NT2/D1 (cell line): ENCODE data around the gene BLM.

Experiments used
- DNase-seq: peaks from one replicate; pipeline ENCODE4 v3.0.0-alpha.2; 2011; ENCODE audit warnings: low read depth, low spot score
- H3K27me3 ChIP-seq: 2 replicates; pipeline ENCODE4 v1.6.0; 2011; ENCODE audit warnings: mild to moderate bottlenecking; ENCODE audit not compliant: insufficient read length, insufficient read depth
- H3K36me3 ChIP-seq: 2 replicates; pipeline ENCODE4 v1.6.1; 2011; ENCODE audit warnings: mild to moderate bottlenecking, low read length, mixed read lengths; ENCODE audit not compliant: insufficient read depth, insufficient read length
- H3K4me1 ChIP-seq: 2 replicates; pipeline ENCODE4 v1.5.1; 2011; ENCODE audit not compliant: insufficient read depth, insufficient read length
- H3K4me3 ChIP-seq: 2 replicates; pipeline ENCODE4 v1.5.1; 2011; ENCODE audit warnings: low read depth; ENCODE audit not compliant: insufficient read length
- H3K9ac ChIP-seq: 2 replicates; pipeline ENCODE4 v1.6.0; 2011; ENCODE audit warnings: low read depth; ENCODE audit not compliant: insufficient read length
- H3K9me3 ChIP-seq: 2 replicates; pipeline ENCODE4 v1.5.1; 2011; ENCODE audit warnings: mild to moderate bottlenecking, low read length; ENCODE audit not compliant: insufficient read depth
- SUZ12 ChIP-seq: IDR thresholded peaks from 2 replicates; pipeline ENCODE4 v1.6.1; 2011; ENCODE audit not compliant: insufficient read length, insufficient read depth; ENCODE audit errors: extremely low read depth
- YY1 ChIP-seq: IDR thresholded peaks from 2 replicates; pipeline ENCODE4 v1.6.1; 2011; ENCODE audit not compliant: insufficient read length, insufficient read depth
- ZNF274 ChIP-seq: IDR thresholded peaks from 2 replicates; pipeline ENCODE4 v1.6.1; 2011; ENCODE audit warnings: mild to moderate bottlenecking, low read depth, low read length

Gene BLM

DNA sequence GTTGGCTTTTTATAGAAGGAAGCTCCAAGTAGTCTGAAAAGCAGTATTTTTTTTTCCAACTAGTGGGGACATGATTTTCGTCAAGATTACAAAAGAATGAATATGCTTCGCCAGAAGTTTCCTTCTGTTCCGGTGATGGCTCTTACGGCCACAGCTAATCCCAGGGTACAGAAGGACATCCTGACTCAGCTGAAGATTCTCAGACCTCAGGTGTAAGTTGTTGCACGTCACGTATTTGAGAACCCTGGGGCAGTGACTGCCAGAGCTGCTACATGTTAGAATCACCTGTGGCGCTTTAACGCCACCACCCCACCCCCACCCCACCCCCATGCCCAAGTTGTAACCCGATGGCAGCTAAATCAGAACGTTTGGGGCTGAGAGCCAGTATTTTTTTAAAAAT lies 52.2 kb downstream of the BLM start:
- no peaks in the 10 kb centered on the region for H3K27me3 ChIP-seq
- peaks cover 54% of the 10 kb centered on the region for H3K36me3 ChIP-seq
- no peaks in the 10 kb centered on the region for H3K4me1 ChIP-seq
- TF ChIP-seq SUZ12, result no peak
- no peak for TF ChIP-seq YY1
- no peak for TF ChIP-seq ZNF274
- H3K4me3 ChIP-seq, result no peak overlapping the region
- H3K9me3 ChIP-seq, result no peaks in the 10 kb centered on the region
- H3K9ac ChIP-seq, result no peak overlapping the region
- no peak for DNase-seq

DNA sequence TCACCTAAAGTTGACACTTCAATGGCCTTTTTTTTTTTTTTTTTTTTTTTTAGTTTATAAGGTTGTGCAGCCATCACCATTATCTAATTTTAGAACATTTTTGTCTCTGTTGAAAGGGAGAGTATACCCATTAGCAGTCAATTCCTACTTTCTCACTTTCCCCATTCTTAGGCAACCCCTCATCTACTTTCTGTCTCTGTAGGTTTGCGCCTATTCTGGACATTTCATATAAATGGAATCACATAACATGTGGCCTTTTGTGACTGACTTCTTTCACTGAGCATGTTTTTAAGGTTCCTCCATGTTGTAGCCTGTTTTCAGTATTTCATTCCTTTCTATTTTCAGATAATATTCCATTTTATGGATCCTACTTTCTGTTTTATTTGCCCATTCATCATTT lies 56.3 kb downstream of the BLM start:
- Histone ChIP-seq H3K36me3 (peaks cover 49% of the 10 kb centered on the region), H3K9me3 (no peaks in the 10 kb centered on the region), H3K4me1 (no peaks in the 10 kb centered on the region), H3K9ac (no peak overlapping the region), H3K4me3 (no peak overlapping the region), H3K27me3 (no peaks in the 10 kb centered on the region)
- DNase-seq, result no peak
- no peak for TF ChIP-seq ZNF274
- TF ChIP-seq SUZ12, result no peak
- TF ChIP-seq YY1, result no peak

DNA sequence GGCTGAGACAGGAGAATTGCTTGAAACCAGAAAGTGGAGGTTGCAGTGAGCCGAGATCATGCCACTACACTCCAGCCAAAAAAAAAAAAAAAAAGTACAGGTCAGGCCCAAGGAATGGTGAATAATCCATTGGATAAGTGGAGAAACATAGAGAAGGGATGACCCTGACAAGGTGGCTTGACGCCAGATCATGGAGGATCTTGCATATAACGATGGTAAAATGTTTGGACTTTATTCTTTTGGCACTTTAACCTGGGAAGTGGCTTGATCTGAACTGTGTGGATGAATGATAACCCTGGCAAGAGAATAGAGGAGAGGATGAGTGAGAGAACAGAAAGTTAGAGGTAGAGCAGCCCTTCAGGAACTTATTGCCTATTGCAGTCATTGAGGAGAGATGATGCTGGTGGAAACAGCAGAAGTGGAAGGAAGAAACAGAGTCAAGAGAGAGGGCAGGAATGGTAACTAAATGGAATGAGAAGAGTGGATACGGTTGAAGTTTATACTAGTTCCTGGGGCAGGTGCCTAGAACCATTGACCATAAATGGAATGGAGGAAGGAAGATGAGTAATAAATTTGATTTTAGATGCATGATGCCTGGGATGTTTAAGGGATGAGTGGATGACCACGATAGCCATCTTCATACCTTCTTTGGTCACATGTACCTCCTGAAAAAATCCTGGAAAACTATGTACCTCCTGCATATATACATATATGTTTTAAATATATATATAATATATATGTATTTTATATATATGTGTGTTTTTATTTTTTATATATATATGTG lies 57.8 kb downstream of the BLM start:
- DNase-seq, result no peak

DNA sequence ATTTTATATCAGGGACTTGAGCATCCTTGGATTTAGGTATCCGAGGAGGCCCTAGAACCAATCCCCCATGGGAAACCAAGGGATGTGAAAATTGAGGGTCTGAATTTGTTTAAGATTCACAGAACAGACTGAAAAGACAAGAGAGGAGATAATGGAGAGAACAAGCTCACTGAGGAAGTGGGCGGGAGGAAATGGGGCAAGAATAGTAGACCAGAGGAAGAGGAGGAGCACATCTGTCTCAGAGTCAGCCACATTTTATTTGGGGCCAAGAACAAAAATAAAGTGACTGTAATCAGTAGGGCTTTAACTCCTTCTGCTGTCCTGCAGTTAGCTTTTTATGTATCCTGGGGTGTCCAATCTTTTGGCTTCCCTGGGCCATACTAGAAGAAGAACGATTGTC lies 63.8 kb downstream of the BLM start:
- H3K27me3 ChIP-seq, result no peaks in the 10 kb centered on the region
- H3K9me3 ChIP-seq, result no peaks in the 10 kb centered on the region
- no peak overlapping the region for H3K4me3 ChIP-seq
- no peaks in the 10 kb centered on the region for H3K4me1 ChIP-seq
- TF ChIP-seq SUZ12, result no peak
- TF ChIP-seq ZNF274, result no peak
- no peak for TF ChIP-seq YY1
- peaks cover 30% of the 10 kb centered on the region for H3K36me3 ChIP-seq
- no peak for DNase-seq
- H3K9ac ChIP-seq, result no peak overlapping the region

More for the DNA sequence above, 57.8 kb downstream of the BLM start:
- H3K27me3 ChIP-seq, result no peaks in the 10 kb centered on the region
- no peak overlapping the region for H3K9ac ChIP-seq
- H3K4me1 ChIP-seq, result no peaks in the 10 kb centered on the region
- H3K36me3 ChIP-seq, result peaks cover 43% of the 10 kb centered on the region
- H3K9me3 ChIP-seq, result no peaks in the 10 kb centered on the region
- no peak overlapping the region for H3K4me3 ChIP-seq
- TF ChIP-seq SUZ12 (no peak), ZNF274 (no peak), YY1 (no peak)

DNA sequence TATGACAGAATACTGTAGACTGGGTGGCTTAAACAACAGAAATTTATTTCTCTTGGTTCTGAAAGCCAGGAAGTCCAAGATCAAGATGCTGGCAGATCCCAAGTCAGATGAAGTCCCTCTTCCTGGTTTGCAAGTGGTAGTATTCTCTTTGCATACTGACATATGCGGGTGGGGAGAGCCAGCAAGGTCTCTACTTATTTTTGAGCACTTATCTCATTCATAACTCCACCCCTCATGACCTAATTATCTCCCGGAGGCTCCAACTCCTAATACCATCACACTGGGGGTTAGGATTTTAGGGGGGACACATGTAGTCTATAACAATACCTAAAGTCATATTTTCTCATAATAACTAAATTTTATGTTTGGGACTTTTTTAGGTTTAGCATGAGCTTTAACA lies 65.3 kb downstream of the BLM start:
- DNase-seq, result no peak
- Histone ChIP-seq H3K9ac (no peak overlapping the region), H3K36me3 (peaks cover 26% of the 10 kb centered on the region), H3K4me3 (no peak overlapping the region), H3K27me3 (no peaks in the 10 kb centered on the region), H3K9me3 (no peaks in the 10 kb centered on the region), H3K4me1 (no peaks in the 10 kb centered on the region)
- no peak for TF ChIP-seq ZNF274
- TF ChIP-seq SUZ12, result no peak

DNA sequence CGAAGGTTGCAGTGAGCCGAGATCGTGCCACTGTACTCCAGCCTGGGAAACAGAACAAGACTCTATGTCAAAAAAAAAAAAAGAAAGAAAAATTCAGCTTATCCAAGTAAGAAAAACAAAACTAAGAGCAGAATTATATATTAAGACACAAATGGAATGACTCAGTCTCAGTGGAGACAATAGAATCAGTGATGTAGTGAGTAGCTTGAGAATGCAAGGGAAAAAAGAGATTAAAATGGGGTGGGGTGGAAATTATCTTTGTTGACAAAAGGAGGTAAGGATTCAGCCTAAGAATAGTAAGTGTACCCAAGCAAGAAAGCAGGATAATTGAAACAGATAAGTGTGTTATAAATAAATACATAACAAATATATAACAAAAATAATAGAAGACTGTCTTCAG lies 70.7 kb downstream of the BLM start:
- no peak overlapping the region for H3K9ac ChIP-seq
- H3K9me3 ChIP-seq, result no peaks in the 10 kb centered on the region
- DNase-seq, result no peak
- no peak for TF ChIP-seq SUZ12
- no peak for TF ChIP-seq ZNF274
- no peak for TF ChIP-seq YY1
- H3K36me3 ChIP-seq, result peaks cover 49% of the 10 kb centered on the region
- no peak overlapping the region for H3K4me3 ChIP-seq
- H3K4me1 ChIP-seq, result no peaks in the 10 kb centered on the region
- no peaks in the 10 kb centered on the region for H3K27me3 ChIP-seq

DNA sequence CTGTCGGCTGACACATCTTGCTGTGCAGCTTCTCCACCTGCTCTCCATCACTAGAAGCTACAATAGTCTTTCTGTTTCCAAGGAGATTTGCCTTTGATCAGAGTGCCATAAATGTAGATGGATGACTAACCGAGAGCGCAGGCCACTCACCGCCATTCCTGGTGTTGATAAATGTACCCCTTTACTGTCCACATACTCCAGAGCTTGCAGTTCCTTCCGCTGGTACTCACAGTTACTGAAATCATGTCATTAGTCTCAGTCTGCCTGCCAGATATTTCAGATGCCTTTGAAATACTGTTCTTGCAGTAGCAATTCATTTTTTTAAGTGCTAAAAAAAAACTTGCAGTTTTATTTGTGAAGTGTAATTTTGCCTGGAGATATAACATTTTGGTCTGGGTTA lies 72.3 kb downstream of the BLM start:
- Histone ChIP-seq H3K36me3 (peaks cover 59% of the 10 kb centered on the region), H3K27me3 (no peaks in the 10 kb centered on the region)
- TF ChIP-seq SUZ12, result no peak
- TF ChIP-seq YY1, result no peak
- no peak for TF ChIP-seq ZNF274

More for the DNA sequence above, 72.3 kb downstream of the BLM start:
- Histone ChIP-seq H3K9ac (no peak overlapping the region), H3K4me1 (no peaks in the 10 kb centered on the region), H3K9me3 (no peaks in the 10 kb centered on the region), H3K4me3 (no peak overlapping the region)
- DNase-seq, result no peak
